Stimulated activated CD4-positive, alpha-beta T cell treated with anti-CD3 and anti-CD28 coated beads, Interleukin-15, amount 100 ng/mL, for 24 hours (primary cell): ENCODE results near the gene RPTOR.
"Not testable (repeated sequence)": the region's sequence is repeated elsewhere in the genome, so short reads cannot be mapped to it uniquely, and the experiment has no call there.

Source experiments
- DNase-seq: peaks from one replicate; pipeline ENCODE4 v3.0.0-alpha.2; 2020

Gene RPTOR

GRCh38 chr17:80873307-80873951, 328.8 kb downstream of the RPTOR start:
- no peak for DNase-seq

DNA sequence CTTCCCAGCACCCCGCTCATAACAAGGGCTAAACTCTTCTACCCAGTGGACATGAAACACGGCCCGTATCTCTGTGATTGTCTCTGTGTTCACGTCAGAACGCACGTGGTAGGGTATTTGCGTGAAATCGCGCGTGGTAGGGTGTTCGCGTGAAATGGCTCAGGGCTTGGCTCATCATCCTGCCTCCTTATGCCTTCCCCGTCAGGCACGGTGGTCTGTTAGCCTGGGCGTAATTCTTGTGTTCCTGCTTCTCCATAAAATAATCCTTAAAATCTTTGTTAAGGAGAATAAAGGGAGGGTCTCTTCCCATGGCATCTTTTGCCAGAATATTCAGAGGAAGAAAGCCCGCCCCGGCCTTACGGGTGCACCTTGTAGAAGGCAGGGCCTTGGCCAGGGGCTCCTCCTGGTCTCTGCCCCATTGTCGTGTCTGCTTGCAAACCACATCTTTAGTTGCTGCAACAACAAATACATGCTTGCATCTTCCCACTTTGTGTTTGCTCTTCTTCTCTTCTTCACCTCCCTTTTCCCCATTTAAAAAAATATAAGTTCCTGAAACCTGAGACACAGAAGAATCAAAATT, 330.3 kb downstream of the RPTOR start:
- no peak for DNase-seq

DNA sequence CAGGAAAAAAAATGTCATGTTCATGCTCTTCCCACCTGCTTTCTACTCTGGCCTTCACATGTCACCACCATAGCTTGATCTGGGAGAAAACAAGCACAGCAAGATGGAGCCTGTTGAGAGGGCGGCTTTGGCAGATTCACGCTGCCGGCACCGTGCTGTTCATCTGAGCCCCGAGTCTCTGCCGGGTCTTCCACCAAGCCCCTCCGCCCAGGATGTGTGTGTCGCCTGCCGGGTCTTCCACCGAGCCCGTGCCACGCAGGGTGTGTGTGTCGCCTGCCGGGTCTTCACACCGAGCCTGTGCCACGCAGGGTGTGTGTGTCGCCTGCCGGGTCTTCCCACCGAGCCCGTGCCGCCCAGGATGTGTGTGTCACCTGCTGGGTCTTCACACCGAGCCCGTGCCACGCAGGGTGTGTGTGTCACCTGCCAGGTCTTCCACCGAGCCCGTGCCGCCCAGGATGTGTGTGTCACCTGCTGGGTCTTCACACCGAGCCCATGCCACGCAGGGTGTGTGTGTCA, 330.9 kb downstream of the RPTOR start:
- DNase-seq = not testable (repeated sequence)

DNA sequence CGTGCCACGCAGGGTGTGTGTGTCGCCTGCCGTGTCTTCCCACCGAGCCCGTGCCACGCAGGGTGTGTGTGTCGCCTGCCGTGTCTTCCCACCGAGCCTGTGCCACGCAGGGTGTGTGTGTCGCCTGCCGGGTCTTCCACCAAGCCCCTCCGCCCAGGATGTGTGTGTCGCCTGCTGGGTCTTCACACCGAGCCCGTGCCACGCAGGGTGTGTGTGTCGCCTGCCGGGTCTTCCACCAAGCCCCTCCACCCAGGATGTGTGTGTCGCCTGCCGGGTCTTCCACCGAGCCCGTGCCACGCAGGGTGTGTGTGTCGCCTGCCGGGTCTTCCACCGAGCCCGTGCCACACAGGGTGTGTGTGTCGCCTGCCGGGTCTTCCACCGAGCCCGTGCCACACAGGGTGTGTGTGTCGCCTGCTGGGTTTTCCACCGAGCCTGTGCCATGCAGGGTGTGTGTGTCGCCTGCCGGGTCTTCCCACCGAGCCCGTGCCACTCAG, 331.9 kb downstream of the RPTOR start:
- not testable (repeated sequence) for DNase-seq

DNA sequence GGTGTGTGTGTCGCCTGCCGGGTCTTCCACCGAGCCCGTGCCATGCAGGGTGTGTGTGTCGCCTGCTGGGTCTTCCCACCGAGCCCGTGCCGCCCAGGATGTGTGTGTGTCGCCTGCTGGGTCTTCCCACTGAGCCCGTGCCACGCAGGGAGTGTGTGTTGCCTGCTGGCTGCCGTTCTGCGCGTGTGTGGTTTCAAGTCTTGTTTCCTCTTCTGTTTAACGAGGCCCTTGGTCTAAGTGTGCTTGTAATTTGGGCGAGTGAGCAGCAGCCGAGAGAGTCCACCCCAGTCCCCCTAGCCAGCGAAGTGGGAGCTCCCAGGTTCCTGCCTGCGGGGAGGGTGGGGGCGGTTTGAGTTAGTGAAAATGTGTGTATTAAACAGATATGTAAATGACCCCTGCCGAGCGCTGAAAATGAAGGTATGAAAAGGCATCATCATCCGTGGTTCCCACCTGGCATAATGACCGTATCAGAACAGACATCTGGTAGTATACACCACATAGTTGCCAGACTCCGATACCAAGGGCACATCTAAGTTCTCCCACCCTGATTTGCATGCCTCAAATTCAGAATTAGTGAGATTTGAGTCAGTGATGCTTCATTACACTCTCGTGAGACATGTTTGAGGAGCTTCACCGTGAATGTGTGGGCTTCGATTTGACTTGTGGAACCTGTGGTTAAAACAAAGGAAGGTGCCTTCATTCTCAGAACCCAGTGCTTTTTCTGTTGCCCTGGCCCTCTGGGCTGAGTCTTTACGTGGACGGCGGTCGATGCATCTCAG, 332.5 kb downstream of the RPTOR start:
- peak; percentile 89 for DNase-seq

GRCh38 chr17:80877729-80878303, 333.2 kb downstream of the RPTOR start:
- no peak for DNase-seq

- DNase-seq = no peak
Measured at GRCh38 chr17:80878876-80879722, 334.5 kb downstream of the RPTOR start.

DNA sequence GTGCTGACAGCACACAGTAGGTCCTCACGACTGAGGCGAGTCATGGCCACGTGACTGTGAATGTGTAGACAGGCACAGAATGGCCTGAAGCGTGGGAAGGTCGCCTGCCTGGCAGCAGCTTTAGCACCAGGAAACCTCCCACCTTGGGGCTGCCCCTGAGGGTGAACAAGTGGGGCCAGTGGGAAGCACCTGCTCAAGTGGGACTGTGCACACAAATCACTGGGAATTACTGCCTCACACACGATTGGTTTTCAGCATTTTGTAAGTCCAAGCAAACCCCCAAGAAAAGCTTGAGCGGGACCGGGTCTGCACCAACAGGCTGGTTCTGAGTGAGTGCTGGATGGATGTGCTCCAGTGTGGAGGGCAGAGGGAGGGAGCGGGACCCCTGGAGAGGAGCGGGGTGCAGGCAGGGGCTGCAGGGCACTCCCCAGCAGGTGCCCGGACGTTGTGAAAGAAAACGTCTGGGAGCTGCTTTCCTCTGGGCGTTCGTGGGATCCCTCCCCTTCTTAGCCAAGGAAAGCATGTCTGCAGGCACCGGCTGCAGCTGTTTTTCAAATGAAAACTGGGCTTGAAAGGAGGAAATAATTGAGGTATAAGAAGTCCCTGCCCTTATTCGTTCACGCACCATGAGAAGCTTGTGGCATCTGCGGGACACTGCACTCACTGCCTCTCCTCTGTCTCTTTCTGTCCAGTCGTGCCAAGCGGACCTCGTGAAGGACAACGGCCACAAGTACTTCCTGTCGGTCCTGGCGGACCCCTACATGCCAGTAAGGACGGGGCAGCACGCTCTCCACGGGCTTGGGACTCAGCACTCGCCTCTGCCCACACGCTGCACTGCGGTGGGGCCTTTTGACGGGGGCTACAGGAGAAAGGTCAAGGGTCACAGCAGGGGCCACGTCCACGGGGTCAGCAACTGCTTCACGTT, 335.3 kb downstream of the RPTOR start:
- peak; percentile 46 for DNase-seq

DNA sequence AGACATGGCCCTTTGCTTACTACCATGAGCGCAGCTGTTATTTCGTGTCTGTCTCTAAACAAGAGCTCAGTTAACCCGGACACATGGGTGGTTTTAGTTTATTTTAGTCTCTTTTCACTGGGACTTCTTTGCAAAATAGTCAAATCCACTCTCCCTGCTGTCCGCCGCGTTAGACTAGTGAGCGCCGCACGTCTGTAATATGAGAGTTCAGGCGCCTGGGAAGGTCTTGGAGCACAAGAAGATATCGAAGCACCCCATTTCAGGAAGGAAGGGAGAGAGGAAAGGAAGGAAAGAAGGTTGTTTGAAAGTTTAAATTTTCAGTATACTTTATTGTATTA, 336.0 kb downstream of the RPTOR start:
- DNase-seq = no peak

DNA sequence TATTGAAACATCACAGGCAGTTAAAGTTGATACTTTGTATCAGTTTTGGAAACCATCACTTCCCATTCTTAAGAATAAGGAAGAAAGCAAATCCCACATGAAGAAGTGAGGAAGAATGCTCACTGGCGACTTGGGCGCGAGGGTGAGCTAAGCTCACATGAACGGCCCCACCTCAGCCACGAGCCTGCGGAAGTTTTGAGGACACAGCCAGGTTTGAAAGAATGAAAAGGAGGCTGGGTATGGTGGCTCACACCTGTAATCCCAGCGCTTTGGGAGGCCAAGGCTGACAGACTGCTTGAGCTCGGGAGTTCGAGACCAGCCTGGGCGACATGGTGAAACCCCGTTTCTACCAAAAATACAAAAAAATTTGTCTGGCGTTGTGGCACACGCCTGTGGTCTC, 336.7 kb downstream of the RPTOR start:
- no peak for DNase-seq

DNA sequence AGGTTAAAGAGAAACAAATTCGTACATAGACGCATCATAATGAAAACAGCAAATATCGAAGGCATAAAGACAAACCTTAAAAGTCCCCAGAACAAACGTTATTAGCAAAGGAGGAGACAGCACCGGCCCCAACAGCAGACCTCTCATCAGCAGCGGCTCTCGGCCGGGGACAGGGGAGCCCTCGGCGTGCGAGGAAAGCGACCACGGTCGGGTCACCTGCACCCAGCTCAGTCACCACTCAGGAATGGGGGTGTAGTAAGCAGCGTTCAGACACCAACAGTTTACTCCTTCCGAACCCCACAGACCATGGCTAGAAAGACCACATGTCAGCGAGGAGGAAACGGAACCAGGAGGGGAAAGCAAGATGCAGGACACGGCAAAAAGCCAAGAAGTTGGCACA, 337.7 kb downstream of the RPTOR start:
- DNase-seq = no peak

GRCh38 chr17:80882926-80883685, 338.5 kb downstream of the RPTOR start:
- DNase-seq = no peak

- DNase-seq = no peak
Measured at GRCh38 chr17:80883831-80884735, 339.4 kb downstream of the RPTOR start.

- no peak for DNase-seq
Measured at GRCh38 chr17:80884811-80885210, 340.2 kb downstream of the RPTOR start.

- DNase-seq = no peak
Measured at GRCh38 chr17:80885947-80886582, 341.4 kb downstream of the RPTOR start.

DNA sequence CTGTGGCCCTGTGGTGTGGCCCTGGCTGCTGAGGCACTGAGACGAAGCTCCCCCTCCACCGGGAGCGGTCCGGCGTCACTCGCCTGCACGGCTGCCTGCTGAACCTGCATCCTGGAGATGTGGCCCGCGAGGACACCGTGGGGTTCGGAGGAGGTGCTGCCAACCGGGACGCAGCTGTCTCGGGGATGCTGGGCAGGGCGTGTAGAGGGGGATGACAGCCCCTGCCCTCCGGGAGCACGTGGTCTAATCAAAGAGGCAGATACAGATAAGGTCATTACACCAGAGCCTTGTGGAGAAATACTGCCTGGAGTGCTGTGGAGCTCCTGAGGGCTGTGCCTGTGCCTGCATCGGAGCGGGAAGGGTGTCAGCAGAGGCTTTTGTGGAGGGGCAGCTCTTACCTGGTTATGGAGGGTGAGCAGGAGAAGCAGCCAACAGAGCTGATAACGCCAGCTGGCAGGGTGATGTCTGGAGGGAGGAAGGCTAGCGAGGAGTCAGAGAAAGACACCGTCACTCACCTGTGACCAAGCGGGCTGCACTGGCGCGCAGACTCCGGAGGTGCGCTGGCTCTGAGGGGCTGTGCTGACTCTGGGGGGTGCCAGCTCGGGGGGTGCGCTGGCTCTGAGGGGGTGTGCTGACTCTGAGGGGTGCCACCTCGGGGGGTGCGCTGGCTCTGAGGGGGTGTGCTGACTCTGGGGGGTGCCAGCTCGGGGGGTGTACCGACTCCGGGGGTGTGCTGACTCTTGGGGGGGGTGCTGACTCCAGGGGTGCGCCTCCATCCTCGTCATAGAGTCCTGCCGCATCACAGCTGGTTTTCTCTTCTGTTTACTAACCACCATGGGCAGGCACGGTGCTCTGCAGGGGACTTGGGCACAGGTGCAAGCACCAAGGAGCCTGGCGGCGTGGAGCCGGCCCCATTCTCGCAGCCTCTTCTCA, 342.3 kb downstream of the RPTOR start:
- DNase-seq = no peak

DNA sequence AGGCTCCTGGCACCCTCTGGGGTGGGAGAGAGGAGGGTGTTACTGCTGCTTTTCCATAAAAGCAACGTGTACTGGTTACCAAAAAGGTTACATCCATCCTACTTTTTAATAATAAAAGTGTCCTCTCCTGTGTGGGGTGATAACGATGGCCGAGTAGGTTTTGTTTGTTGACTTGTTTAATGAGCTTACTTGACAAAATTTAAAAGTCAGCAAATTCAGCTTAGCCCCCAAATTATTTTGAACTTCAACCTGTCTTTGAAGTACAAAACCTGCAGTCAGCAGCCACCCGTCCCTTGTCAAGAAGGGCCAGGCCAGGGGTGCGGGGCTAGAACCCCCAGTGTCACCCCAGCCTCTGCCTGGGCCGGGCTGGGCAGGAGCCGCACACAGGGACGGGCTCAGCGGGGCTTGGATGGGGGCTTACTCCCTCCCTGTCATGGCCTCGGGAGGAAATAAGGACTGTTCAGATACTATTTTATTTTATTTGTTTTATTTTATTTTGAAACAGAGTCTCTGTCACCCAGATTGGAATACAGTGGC, 343.1 kb downstream of the RPTOR start:
- no peak for DNase-seq
